Endothelial cell of hepatic sinusoid (primary cell): Measurements from ENCODE around the gene PNPLA8.

Source experiments
- in situ Hi-C: cut with HindIII; loops from 2 replicates; pipeline ENCODE4 v1.10.0; 2017; ENCODE audit warnings: low sequenced_read_pairs

The PNPLA8 gene

DNA sequence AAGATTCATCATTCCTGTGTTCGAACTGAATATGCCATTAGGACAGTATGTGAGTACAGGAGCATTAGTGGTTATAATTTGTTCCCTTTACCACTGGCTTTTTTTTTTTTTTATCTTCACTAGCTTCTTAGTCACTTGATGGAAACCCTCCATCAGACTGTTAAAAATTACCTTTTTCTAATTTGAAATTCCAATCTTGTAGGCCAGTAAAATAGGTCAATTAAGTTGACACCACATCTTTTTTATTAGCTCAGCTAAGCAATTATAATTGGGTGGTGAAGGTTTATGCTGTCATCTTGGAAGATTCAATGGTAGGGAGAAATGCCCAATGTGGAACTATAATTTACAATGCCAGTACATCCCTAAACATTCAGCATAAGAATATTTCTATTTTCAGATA, 75.8 kb downstream of the PNPLA8 start:
- in situ Hi-C loops = loop anchor here (5.0 kb wide), 1 partner anchor 97 kb away; no protein-coding TSS in a partner anchor

DNA sequence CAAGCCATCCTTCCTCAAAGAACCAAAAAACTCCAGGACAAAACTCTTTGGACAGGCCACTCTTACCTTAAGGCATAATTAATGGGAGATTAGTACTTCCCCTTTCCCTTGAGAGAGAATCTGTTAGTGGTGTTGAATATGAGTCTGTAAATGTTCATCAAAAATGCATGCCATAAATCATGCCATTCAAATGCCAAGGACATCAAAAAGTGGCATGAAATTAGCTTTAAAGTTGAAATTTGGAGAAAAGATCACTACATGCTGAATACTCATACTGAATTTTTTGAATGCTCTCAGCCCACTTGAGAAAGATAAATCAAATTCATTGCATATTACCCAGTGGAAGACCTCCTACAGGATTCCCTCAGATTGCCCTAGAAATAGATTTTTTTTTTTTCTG, 76.4 kb downstream of the PNPLA8 start:
- in situ Hi-C loops = no loop called here

DNA sequence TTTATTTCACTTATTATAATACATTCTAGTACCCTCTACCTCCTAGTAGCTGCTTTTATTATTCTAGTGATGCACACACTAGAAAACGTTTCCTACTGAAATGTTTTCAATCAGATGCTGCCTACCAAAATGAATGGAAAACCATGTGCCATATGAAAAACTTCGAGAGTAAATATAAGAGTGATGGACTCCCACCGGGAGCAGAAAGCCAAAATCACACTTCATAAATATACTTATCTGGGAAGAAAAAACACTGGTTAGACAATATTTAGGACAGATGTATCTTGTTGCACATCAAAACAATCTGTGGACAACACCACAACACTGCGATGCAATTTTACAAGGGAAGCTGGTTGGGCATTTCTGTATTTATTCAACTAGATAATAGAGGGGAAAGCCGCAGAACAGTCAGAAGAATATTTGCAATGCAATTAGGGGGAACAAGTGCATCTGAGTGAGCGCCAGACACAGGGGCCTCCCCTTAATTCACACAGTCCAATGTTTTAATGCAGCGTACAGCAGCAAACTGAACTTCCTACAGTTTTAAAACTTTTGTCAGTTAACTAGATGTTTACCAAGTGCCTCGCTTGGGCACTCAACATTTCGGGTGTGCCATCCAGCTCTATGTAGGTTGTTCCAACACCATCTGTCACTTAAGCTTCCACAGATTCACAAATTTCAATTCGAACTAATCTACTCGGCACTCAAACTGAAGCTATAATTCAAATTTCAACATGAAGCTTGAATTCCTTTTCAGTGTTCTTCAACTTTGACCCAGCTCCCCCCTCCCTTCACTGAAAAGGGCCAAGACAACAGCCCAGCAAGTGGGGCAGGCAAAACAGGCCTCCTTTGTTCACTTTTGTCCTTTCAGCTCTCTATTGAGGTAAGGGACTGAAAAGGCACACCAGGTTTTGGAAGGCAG, 77.1 kb downstream of the PNPLA8 start:
- in situ Hi-C loops = no loop called here

DNA sequence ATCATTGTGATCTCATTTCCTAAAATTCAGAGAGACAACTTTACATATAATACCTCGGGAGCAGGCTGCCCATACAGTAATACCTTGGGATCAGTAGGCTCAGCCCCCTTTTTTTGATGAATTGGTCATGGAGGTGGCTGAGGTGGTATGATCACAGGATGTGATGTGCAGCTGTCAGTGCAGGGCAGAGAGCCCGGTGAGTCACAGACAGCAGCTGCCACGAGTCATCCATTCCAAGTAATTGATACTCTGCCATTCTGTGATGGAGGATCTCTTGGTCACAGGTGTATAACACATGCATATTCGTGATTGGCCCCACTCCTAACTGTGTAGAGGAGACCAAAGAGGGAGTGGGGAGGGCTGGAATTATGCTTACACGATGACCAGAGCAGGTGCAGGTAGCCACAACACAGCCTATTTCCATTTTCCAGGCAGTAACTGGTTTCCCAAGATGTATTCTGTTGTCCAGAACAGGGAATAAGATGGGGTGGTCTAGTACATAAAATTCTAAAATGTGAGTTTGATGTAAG, 83.8 kb downstream of the PNPLA8 start:
- in situ Hi-C loops = no loop called here

DNA sequence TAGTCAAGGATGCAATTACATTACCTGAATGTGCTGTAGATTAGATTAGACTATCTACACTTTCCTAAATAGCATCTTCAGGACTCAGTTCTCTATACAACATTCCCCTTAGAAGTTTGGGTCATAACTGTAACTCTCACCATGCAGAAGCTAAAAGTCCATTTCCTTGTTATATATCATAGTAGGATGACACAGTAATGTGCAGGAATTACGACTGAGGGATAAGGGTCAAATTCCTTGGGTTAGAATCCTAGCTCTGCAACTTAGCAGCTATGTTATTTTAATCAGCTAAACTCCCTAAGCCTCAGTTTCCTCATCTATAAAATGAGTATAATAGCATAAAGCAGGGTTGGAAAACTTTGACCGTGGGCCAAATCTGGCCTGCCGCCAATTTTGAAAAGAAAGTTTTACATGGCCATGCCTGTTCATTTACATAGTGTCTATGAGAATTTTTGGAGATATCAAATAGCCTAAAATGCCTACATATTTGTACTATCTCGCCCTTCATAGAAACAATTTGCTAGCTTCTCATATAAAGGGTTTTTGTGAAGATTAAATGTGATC, 84.5 kb downstream of the PNPLA8 start:
- in situ Hi-C loops = no loop called here

DNA sequence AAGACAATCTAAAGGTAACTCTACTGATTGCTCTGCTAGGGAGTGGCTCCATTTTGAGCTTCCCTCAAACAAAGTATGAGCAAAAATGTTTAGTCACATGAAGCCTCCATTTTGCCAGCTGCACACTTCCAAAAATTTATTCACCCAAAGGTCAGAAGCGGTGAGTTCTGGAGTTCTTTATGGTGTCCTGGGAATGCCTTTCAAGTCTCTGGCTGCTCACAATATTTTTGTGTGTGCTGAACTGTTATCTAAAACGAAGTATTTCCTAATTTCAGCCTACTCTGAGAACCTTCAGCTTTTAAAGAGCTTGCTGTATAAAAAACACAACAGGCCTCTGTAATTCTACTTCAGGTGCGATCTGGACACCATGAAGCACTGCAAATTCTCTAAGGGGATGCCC, 85.3 kb downstream of the PNPLA8 start:
- in situ Hi-C loops = no loop called here

DNA sequence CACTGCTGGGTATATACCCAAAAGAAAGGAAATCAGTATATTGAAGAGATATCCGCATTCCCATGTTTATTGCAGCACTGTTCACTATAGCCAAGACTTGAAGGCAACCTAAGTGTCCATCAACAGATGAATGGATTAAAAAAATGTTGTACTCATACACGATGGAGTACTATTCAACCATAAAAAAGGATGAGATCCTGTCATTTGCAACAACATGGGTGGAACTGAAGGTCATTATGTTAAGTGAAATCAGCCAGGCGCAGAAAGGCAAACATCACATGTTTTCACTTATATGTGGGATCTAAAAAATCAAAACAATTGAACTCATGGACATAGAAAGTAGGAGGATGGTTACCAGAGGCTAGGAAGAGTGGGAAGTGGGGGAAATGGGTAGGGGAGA, 89.0 kb downstream of the PNPLA8 start:
- in situ Hi-C loops = no loop called here

DNA sequence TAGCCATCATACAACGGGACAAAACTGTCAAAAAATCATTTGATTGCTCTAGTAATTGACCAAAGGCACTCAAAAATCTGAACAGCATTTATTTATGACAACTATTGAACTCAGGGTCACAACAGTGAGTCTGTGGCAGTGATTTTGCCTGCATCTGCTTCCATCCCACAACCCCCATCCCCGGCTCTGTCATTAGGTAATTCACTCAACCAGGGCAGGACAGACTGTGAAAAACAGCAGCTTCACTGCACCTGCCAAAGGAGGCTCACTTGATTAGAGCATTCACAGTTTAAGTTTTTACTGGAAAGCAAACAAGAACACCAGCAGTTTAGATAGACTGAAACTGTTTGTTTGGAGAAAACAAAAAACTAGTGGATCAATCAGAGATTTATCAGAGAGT, 91.9 kb downstream of the PNPLA8 start:
- in situ Hi-C loops = no loop called here

DNA sequence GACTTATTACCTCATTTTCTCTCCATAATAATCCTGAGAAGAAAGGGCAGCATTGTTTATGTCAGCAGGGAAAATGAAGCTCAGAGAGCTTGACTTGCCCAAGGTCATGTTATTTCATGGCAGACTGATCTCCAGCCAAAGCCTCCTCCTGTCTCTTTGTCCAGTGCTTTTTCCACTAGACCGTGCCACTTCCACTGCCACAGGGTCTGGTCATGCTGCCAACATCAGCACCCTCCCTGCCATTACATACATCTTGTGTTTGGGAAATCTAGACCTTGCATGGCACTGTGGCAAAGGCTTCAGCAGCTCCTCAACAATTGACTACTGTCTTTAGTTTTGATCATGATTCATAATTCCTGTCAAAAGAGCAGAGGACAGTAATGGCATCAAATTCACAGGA, 94.8 kb downstream of the PNPLA8 start:
- in situ Hi-C loops = no loop called here

DNA sequence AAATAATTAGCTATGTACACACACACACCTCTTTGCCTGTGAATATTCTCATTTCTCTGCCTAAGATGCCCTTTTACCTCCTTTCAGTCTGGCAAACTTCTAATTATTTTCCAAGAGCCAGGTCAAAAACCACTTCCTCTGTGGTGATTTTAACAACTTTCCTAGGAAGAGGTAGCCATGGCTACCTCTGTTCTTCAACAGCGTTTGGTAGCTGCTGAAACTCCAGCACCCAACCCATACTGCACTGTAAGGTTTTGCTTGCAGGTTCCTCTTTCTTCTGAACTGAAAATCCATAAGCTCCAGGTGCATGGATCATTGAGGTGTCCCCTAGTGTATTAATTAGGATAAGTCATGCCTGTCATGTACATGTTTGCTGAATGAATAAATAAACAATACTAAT, 95.3 kb downstream of the PNPLA8 start:
- in situ Hi-C loops = no loop called here

DNA sequence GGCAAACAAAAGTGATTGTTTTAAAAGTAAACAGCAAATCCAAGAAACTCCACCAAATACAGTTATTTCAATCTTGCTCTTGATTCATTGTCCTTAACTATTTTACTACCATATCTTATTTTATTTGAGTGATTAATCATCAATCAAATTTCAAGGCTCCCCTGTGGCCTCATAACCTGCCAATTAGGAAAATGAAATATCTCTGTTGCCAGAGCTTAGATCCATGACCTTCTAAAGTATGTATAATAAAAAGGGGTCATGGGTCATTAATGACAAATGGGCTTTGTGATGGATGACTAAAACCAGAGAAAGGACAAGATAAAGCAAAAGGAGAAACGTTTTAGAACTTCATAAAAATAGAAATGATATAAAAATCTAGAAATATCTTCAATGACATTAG, 98.2 kb downstream of the PNPLA8 start:
- in situ Hi-C loops = no loop called here

DNA sequence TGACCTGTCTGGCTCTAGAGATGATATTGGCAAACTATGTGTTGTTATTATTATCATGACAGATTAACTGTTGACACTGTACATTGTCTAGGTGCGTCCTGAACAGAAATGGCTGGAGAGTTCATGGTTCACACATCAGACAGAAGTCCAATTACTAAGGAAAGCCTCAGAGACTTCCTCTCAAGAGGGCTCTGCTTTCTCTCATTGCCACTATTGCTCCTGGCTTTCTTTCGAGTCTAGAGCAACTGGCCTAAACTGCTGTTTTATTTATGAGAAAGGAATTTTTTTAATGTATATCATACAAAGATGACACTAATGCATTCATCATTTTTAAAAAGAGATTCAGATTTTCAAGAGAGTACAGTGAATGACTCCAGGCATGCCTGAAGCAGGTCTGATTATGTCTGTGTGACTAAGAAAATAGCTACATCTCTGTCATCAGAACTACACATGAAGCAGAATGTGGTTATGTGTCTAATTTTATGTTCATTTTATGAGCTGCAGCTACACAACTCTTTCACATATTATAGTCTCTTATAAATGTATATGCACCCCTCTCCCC, 100.1 kb downstream of the PNPLA8 start:
- in situ Hi-C loops = no loop called here

DNA sequence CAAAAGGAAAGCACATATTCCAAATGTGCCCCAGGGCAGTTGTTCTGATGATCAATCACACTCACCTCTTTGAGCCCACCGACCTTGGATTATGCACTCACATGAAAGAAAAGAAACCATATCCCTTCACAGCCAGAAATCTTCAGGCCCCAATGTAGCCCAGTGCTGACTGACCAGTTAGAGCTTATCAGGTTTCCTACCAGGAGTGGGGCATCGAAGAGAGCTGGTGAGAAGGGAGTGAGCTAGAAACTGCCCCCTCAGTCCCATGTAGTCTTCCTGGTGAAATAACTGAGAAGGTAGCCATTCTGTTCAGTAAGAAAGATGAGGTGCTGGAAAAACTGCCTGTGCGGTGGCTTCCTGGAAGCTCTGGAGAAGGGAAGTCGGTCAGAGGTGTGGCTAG, 101.9 kb downstream of the PNPLA8 start:
- in situ Hi-C loops = no loop called here

DNA sequence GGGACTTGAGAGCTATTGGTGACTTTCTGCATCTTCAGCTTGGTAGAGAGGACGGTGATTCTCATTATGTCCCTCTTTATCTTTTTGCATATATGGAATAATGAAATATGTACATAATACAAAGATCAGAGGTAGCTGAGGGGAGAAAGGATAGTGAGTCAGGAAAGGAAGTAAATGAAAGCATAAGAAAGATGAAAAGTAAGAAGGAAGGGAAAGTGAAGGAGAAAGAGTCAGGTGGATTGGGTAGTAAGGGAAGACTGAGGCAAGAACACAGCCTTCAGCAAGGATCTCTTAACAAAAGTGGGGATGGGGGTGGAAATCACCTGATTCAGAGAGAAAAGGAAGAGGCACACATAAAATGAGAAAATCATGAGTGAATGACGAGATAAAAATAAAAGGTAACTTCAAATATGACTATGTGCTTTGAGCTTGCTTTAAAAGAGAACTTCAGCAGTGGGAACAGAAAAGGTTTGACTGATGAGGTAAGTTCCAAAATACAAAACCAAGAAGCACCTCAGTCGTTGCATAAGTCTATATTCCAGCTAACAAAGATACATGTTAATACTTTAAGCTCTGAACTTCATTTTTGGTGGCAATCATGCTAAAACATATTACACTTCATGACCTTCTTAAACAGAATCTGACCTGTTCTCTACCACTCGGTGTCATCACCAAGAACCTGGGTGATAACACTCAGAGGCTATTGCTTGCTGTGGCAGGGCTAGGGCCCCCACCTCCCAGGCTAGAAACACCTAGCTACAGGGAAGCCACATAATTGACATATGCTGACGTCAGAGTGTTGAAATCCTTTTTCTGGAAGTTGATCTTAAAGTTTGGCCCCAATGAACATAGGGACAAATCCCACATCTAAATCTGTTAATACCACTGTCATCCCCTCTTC, 102.6 kb downstream of the PNPLA8 start:
- in situ Hi-C loops = no loop called here

DNA sequence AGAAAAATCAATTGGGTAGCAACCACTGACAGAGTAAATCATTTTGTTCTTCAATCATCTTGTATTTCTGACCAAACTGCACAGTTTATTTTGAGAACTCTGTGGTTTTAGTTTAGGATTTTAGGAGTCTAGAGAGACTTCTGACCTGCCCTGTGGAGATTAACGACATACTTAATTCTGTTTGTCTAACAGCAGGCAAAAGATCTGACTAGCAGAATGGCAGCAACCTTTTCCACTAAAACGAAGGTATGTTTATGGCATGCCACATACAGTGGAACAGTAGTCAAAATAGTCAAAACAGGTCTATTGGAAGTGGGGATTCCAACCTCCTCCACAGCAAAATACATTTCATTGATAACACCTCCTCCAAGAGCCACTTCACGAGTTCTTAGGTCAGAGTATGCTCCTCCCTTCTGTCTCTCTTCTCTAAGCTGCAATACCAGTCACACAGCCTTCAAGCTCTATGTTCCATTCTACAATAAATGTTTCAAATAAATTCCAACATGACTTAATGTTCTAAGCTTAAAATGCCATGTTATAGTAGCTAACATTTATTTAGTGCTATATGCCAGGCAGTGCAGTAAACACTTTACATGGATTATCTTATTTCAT, 104.1 kb downstream of the PNPLA8 start:
- in situ Hi-C loops = no loop called here
